Measurements from ENCODE around the gene TTC39A. TPM values are rescaled to one million over a fixed set of nuclear protein-coding genes. Genes with fewer than 3 reads are reported as not detected.

The TTC39A gene
- total and polyA plus RNA-seq, 2 of the 13 experiments (the other 11 are each of a cell fraction or from before 2014, with no cell fraction given): 0.33 to 1.5 TPM

DNA sequence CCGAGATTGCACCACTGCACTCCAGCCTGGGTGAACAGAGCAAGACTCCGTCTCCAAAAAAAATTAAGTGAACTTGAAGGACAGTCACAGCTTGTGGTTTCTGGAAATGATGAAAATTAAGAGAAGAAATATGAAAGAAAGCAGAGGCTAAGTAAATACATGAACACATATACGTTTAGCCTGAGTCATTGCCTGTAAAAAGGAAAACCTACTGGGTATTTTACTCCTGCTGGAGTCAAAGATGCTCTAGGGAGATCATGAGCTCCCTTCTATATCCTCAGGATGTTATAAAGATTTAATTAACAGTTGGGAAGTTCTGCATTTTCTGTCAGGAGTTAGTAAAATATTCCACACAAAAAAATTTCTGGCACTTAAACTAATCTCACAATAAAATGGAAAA is 43.5 kb upstream of the TTC39A start:
- FAIRE-seq (no peak), ATAC-seq (no peak), DNase-seq (ENCODE audit: low spot score) (no peak)
- Histone ChIP-seq H3K27me3 (ENCODE audit: control insufficient read depth in 1 of 2, insufficient read depth in 2 of 2, low read length in 2 of 2) (no peaks in the 10 kb centered on the region), H3K9ac (ENCODE audit: insufficient read depth, low read depth, low read length) (no peak overlapping the region), H3K27ac (ENCODE audit: extremely low read length, insufficient read depth, low read length) (no peak overlapping the region), H3K79me2 (ENCODE audit: insufficient read depth, low read length) (no peaks in the 10 kb centered on the region), H3K9me3 (ENCODE audit: low read length) (no peaks in the 10 kb centered on the region), H3K4me1 (ENCODE audit: insufficient read depth, low read length) (no peaks in the 10 kb centered on the region), H3K4me2 (ENCODE audit: low read depth, low read length) (no peak overlapping the region), H4K20me1 (ENCODE audit: insufficient read depth, low read length) (no peaks in the 10 kb centered on the region), H3K36me3 (replicated peaks in 1 of 2; ENCODE audit: control insufficient read depth in 1 of 2, insufficient read depth in 2 of 2, low read length in 2 of 2) (peaks cover 3 to 12% of the 10 kb centered on the region in 2 experiments; a peak in 2 of 5 replicates), H3K4me3 (replicated peaks in 1 of 3; ENCODE audit: insufficient read depth in 1 of 3, low read depth in 2 of 3, low read length in 3 of 3) (no peak overlapping the region), H2AFZ (ENCODE audit: low read length) (no peak overlapping the region)
- no TSS peak for BruUV-seq (replicated peaks)
- CTCF ChIA-PET (ENCODE audit: low intra/inter-chr PET ratio, low total read pairs): no interaction called here
- POLR2A ChIA-PET: no interaction called here
- intact Hi-C loops (cut with micrococcal nuclease; ENCODE audit: unreplicated experiment): no loop called here
- 97% methylated on average over 3 of the region's 3 CpGs for WGBS (ENCODE audit: low lambda C conversion rate)
- in situ Hi-C loops (cut with HindIII; ENCODE audit: extremely low pct_ligation_motif_present, low pct_unique_long_range_greater_than_20kb): no loop called here
- TF ChIP-seq NFE2L2 (IDR thresholded peaks at IDR 0.05; ENCODE audit: low read length): no peak
- TF ChIP-seq IKZF1 (IDR thresholded peaks at IDR 0.05): no peak
- TF ChIP-seq ZNF766 (CRISPR knock-in tag; IDR thresholded peaks at IDR 0.05; ENCODE audit: borderline replicate concordance): no peak
- TF ChIP-seq CSRNP1 (CRISPR knock-in tag; IDR thresholded peaks at IDR 0.05): no peak
- TF ChIP-seq NR2F6 (IDR thresholded peaks at IDR 0.05): no peak
- TF ChIP-seq NR2F6 (CRISPR knock-in tag; IDR thresholded peaks at IDR 0.05): no peak
- no peak for TF ChIP-seq ZNF557 (CRISPR knock-in tag; IDR thresholded peaks at IDR 0.05)
- no peak for TF ChIP-seq ZSCAN25 (CRISPR knock-in tag; IDR thresholded peaks at IDR 0.05)
- TF ChIP-seq HES4 (CRISPR knock-in tag; IDR thresholded peaks at IDR 0.05; ENCODE audit: borderline replicate concordance): no peak
- TF ChIP-seq SNRNP70 (IDR thresholded peaks at IDR 0.05; ENCODE audit: low read depth, low read length): no peak
- TF ChIP-seq ZFP41 (CRISPR knock-in tag; IDR thresholded peaks at IDR 0.05; ENCODE audit: borderline replicate concordance): no peak
- no peak for TF ChIP-seq ZMYM3 (CRISPR knock-in tag; IDR thresholded peaks at IDR 0.05)
- no peak for TF ChIP-seq FOXP1 (IDR thresholded peaks at IDR 0.05)
- TF ChIP-seq FOXP1 (CRISPR knock-in tag; IDR thresholded peaks at IDR 0.05): no peak
- TF ChIP-seq TOE1 (CRISPR knock-in tag; IDR thresholded peaks at IDR 0.05): no peak
- TF ChIP-seq KDM4B (CRISPR knock-in tag; IDR thresholded peaks at IDR 0.05): no peak
- no peak for TF ChIP-seq JUNB (CRISPR knock-in tag; IDR thresholded peaks at IDR 0.05; ENCODE audit: borderline replicate concordance)
- TF ChIP-seq PHB2 (IDR thresholded peaks at IDR 0.05; ENCODE audit: partially characterized antibody): no peak
- no peak for TF ChIP-seq ZNF841 (CRISPR knock-in tag; IDR thresholded peaks at IDR 0.05; ENCODE audit: borderline replicate concordance)
- TF ChIP-seq ZNF512 (CRISPR knock-in tag; IDR thresholded peaks at IDR 0.05): no peak
- TF ChIP-seq ZNF580 (CRISPR knock-in tag; IDR thresholded peaks at IDR 0.05; ENCODE audit: borderline replicate concordance, low read depth): no peak
